Brain microvascular endothelial cell (primary cell): ENCODE data around the gene CAGE1.

ENCODE experiments used
- DNase-seq: peaks from one replicate; pipeline ENCODE4 v3.0.0-alpha.2; 2020
- H3K27ac ChIP-seq: fragments of 250-450 bp; sonication (Bioruptor Pico); 2 replicates; pipeline ENCODE4 v1.5.1; 2020; ENCODE audit warnings: mild to moderate bottlenecking, moderate library complexity
- H3K27me3 ChIP-seq: fragments of 250-450 bp; sonication (Bioruptor Pico); replicated peaks from 2 replicates; pipeline ENCODE4 v1.5.1; 2020; ENCODE audit warnings: mild to moderate bottlenecking
- H3K36me3 ChIP-seq: fragments of 250-450 bp; sonication (Bioruptor Pico); replicated peaks from 2 replicates; pipeline ENCODE4 v1.5.1; 2020; ENCODE audit warnings: mild to moderate bottlenecking
- H3K4me3 ChIP-seq: 2 replicates; pipeline ENCODE4 v1.5.1; 2011; ENCODE audit warnings: low read depth, mild to moderate bottlenecking, control low read depth, low read length, moderate library complexity
- CTCF ChIP-seq: IDR thresholded peaks from 2 replicates; pipeline ENCODE4 v1.5.1; 2011; ENCODE audit warnings: low read depth, mild to moderate bottlenecking, moderate library complexity, low read length, control low read depth, inconsistent platforms; ENCODE audit errors: missing control alignments
- in situ Hi-C: cut with HindIII; loops from 2 replicates; pipeline ENCODE4 v1.10.0; 2017; ENCODE audit warnings: low sequenced_read_pairs, low pct_ligation_motif_present

Gene CAGE1

DNA sequence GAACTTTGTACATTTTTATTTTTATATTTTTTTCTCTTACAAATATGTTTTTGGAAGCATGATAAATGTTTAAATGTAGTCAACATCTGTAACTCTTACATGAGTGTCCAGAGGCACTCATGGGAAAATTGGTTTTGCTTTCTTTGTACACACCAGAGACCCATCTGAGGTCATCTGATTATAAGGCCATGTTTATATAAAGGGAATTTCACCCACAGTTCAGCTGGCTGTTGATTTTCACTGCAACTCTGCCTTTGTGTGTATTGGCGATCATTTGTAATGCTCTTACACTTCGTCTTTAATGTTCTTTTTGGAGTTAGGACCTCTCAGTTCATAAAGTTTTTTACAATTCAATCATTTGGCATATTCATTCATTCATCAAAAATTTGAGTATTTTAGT, 28.1 kb upstream of the CAGE1 start:
- in situ Hi-C loops: loop anchor here (25.0 kb wide), 1 partner anchor 170 kb away; the partner anchor contains the start of gene SNRNP48
- no peak for DNase-seq
- no peak for TF ChIP-seq CTCF
- Histone ChIP-seq H3K36me3 (peaks cover 26% of the 10 kb centered on the region), H3K27ac (no peak overlapping the region), H3K27me3 (no peaks in the 10 kb centered on the region), H3K4me3 (no peak overlapping the region)

DNA sequence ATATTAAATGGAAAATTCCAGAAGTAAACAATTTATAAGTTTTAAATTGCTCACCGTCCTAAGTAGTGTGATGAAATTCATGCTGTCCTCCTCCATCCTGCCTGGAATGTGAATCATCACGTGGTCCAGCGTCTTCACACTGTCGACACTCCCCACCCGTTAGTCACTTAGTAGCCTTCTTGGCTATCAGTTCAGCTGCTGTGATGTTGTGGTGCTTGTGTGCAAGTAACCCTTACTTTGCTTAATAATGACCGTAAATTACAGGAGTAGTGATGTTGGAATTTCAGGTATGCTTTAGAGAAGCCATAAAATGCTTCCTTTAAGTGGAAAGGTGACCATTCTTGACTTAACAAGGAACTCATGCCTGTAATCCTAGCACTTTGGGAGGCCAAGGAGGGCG, 25.3 kb upstream of the CAGE1 start:
- no peak overlapping the region for H3K4me3 ChIP-seq
- H3K27me3 ChIP-seq: no peaks in the 10 kb centered on the region
- in situ Hi-C loops: loop anchor here (25.0 kb wide), 1 partner anchor 172 kb away; the partner anchor contains the start of gene SNRNP48
- peak; percentile 61 for DNase-seq
- TF ChIP-seq CTCF: no peak
- H3K27ac ChIP-seq: no peak overlapping the region
- H3K36me3 ChIP-seq: peaks cover 39% of the 10 kb centered on the region

DNA sequence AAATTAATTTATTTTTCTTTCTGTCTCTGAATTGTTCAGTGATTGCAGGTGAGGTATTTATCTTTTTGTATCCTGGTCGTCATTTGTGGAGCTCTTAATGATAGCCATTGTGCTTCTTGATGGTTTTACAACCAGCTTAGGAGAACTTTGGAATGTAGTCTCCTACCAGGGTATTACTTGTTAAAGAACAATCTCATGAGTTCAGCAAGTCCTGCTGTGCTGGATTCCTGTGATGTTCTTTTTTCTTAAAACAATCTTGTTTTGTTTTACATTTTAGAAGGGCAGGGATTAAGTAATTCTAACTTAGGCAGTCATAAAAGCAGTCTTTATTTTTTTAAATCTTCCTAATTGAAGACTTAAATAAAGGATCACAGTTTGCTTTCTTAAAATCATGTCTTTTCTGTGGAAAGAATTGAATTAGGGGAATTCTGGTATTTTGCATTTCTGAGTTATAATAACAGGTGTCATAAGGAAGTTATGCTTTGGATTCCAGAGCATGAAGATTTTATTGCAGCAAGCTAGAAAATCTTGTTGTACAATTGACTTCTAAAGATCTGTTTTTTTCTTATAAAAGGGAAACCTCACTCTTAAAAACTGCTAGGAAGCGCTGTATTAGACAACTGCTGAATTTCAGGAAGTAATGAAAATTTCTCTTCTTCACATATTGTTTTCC, 23.7 kb upstream of the CAGE1 start:
- no peaks in the 10 kb centered on the region for H3K27me3 ChIP-seq
- DNase-seq: no peak
- H3K4me3 ChIP-seq: no peak overlapping the region
- no peak overlapping the region for H3K27ac ChIP-seq
- in situ Hi-C loops: loop anchor here (25.0 kb wide), 1 partner anchor 174 kb away; the partner anchor contains the start of gene SNRNP48
- H3K36me3 ChIP-seq: peaks cover 40% of the 10 kb centered on the region
- no peak for TF ChIP-seq CTCF

- no peak overlapping the region for H3K27ac ChIP-seq
- in situ Hi-C loops: loop anchor here (25.0 kb wide), 1 partner anchor 176 kb away; the partner anchor contains the start of gene SNRNP48
- DNase-seq: no peak
- H3K27me3 ChIP-seq: no peaks in the 10 kb centered on the region
- peaks cover 48% of the 10 kb centered on the region for H3K36me3 ChIP-seq
- TF ChIP-seq CTCF: no peak
- no peak overlapping the region for H3K4me3 ChIP-seq
Observed at GRCh38 chr6:7411328-7411727, 21.8 kb upstream of the CAGE1 start.

- H3K4me3 ChIP-seq: no peak overlapping the region
- H3K36me3 ChIP-seq: peaks cover 52% of the 10 kb centered on the region
- no peak overlapping the region for H3K27ac ChIP-seq
- no peaks in the 10 kb centered on the region for H3K27me3 ChIP-seq
- in situ Hi-C loops: loop anchor here (25.0 kb wide), 1 partner anchor 176 kb away; the partner anchor contains the start of gene SNRNP48
- no peak for DNase-seq
- TF ChIP-seq CTCF: no peak
Observed at GRCh38 chr6:7410851-7411250, 21.3 kb upstream of the CAGE1 start.
